GM21447 (cell line): ENCODE results near the gene ZDHHC23.
A peak's percentile ranks its signal among the peaks of the same experiment; 100 is the strongest.

Experiments used
- ATAC-seq: cut with Tn5 transposase; IDR thresholded peaks from one replicate; pipeline ENCODE4 v1.9.1; 2021; ENCODE audit not compliant: unreplicated experiment

ZDHHC23 gene, protein sequence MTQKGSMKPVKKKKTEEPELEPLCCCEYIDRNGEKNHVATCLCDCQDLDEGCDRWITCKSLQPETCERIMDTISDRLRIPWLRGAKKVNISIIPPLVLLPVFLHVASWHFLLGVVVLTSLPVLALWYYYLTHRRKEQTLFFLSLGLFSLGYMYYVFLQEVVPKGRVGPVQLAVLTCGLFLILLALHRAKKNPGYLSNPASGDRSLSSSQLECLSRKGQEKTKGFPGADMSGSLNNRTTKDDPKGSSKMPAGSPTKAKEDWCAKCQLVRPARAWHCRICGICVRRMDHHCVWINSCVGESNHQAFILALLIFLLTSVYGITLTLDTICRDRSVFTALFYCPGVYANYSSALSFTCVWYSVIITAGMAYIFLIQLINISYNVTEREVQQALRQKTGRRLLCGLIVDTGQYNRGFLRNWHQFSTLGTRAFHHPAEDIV

GRCh38 chr3:113947372-113948014, at the start of gene ZDHHC23:
TSS of gene ZDHHC23 (plus strand) at chr3:113948013. CDS start at chr3:113948803, 790 bp downstream.
- ATAC-seq = peak; percentile 68

- no peak for ATAC-seq
These were observed 48.9 kb upstream of the ZDHHC23 start for GRCh38 chr3:113898892-113899291.

DNA sequence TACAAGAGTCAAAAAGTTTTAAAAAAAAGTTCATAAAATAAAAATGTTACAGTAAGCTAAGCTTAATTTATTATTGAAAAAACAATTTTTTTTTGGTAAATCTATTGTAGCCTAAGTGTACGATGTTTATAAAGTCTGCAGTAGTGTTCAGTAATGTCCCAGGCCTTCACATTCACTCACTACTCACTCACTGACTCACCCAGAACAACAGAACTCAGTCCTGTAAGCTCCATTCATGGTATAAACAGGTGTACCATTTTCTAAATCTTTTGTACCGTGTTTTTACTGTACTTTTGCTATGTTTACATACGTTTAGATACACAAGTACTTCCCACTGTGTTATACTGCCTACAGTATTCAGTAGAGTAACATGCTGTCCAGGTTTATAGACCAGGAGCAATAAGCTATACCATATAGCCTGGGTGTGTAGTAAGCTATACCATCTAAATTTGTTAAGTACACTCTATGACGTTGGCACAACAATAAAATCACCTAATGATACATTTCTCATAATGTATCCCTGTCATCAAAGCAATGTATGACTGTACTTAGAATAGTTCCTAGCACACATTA, 41.2 kb upstream of the ZDHHC23 start:
- ATAC-seq = no peak

DNA sequence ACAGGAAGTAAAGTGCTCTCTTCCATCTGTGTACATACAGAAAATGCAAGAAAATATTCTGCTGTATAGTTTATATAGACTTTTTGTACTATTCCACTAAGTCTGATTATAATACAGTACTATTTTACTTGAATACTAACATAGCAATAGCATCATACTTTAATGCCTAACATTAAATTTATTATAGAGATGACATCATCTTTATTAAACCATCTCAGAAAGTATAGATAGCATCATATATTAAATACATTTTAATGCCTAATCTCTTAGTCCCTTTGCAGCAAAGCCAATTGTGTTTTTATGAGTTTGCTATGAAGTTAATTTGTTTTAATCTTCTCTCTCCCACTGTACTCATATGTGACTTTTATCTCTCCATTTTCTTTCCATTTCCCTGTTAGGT, 39.7 kb upstream of the ZDHHC23 start:
- ATAC-seq = no peak

- ATAC-seq = no peak
These were observed 36.8 kb upstream of the ZDHHC23 start for GRCh38 chr3:113910966-113911365.

- ATAC-seq = peak; percentile 98
These were observed 35.1 kb upstream of the ZDHHC23 start for GRCh38 chr3:113912552-113913236.

GRCh38 chr3:113914646-113915045, 33.2 kb upstream of the ZDHHC23 start:
- ATAC-seq = no peak

DNA sequence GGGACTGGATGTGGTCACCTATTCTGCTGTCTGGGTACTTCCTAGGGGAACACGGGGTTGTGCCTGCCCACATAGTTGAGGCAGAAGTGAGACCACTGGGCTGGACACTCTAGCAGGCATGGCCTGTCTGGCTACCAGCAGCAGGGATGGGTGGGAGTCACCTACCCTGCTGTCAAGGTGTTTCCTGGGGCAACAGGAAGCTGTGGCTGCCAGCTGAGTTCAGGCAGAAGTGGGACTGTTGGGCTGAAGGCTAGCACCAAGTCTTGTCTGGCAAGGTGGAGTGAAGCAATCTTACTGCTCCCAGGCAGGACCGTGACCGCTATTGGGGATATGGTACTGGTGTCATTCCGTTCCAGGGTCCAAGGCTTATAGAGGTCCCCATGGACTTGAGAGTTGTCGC, 20.3 kb upstream of the ZDHHC23 start:
- no peak for ATAC-seq

DNA sequence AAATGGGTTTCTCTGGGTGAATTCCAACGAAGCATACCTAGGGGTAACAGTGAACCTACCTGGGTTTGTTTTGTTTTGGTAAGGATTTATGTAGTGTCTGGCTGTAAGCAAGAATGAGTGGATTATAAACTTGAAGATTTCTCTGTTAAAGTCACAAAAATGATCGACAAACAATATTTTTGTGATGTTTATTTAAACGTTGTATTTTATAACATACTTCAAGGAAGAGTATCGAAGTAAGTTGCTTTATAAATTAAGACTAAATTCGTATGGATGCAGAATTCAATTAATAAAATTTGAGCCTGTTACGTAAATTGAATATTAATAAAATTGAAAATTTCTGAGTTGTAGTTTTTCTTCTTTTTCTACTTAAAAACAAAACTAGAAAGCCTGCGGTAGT, 982 bp upstream of the ZDHHC23 start:
- no peak for ATAC-seq

GRCh38 chr3:113948015-113948917, 453 bp downstream of the ZDHHC23 start:
- ATAC-seq = peak; percentile 46

- ATAC-seq = no peak
These were observed 5.1 kb downstream of the ZDHHC23 start for GRCh38 chr3:113952921-113953320.

- ATAC-seq = no peak
These were observed 5.9 kb downstream of the ZDHHC23 start for GRCh38 chr3:113953677-113954076.

DNA sequence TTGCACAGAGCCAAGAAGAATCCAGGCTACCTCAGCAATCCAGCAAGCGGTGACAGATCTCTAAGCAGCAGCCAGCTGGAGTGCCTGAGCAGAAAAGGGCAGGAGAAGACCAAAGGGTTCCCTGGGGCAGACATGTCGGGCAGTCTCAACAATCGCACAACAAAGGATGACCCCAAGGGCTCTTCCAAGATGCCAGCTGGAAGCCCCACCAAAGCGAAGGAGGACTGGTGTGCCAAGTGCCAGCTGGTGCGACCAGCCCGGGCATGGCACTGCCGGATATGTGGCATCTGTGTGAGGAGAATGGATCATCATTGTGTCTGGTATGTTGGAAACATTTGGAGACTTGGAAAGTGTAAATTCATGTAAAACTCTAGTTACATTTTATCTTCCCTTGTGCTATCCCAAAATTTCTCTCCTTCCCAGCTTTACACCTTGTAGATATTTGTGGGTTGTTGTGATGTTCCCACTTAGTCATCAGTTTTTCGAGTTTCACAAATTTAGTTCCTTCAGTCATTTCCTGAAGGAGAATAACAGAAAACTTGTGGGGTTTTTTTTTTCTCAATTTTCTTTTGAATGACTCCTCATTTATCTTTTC, 6.4 kb downstream of the ZDHHC23 start:
- no peak for ATAC-seq

- no peak for ATAC-seq
These were observed 16.1 kb downstream of the ZDHHC23 start for GRCh38 chr3:113963879-113964278.

- ATAC-seq = no peak
These were observed 18.4 kb downstream of the ZDHHC23 start for GRCh38 chr3:113966172-113966571.

DNA sequence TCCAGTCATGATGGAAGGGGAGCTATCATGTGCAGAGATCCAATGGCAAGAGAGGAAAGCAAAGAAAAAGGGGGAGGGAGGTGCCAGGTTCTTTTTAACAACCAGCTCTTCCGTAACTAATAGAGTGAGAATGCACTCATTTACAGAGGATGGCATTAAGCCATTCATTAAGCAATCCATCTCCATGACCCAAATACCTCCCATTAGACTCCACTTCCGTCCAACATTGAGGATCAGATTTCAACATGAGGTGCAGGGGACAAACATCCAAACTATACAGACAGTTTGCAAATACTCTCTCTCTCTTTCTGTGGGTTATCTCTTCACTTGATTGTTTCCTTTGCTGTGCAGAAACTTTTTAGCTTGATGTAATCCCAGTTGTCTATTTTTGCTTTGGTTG, 21.2 kb downstream of the ZDHHC23 start:
- ATAC-seq = no peak

GRCh38 chr3:113977822-113978221, 30.0 kb downstream of the ZDHHC23 start:
- no peak for ATAC-seq

DNA sequence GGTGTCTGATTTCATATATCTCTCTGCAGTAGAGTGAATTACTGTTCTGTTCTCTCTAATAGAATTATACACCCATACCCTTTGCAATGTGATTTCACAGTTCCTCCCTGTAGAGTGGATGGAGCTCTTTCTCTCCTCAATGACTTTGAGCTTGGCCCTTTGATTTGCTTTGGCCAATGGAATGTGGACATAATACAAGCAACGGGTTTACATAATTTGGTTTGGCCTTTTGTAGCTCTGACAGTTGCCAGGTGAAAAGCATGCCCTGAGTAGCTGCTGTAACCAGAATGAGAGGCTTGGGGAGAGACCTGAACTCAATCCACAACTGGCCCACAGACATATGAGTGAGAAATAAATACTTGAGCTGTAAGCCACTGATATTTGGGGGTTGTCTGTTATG, 32.1 kb downstream of the ZDHHC23 start:
- no peak for ATAC-seq

DNA sequence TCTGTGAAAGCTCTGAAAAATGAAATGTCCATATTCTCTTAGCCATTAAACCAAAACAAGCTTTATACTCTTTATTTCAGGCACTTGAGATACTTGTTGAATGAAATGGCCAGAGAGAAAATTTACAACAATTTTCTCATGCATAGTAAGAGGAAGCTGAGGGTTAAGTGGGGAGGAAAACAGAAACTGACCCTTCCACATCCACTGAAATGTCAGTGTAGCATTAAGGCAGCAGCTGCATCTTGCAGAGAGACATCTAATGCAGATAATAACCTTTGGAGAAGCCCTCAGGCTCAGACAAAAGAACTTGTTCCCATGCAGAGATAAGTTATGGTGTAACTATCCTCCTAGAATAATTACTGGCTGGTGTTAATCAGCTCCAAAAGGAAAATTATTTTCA, 34.0 kb downstream of the ZDHHC23 start:
- no peak for ATAC-seq

DNA sequence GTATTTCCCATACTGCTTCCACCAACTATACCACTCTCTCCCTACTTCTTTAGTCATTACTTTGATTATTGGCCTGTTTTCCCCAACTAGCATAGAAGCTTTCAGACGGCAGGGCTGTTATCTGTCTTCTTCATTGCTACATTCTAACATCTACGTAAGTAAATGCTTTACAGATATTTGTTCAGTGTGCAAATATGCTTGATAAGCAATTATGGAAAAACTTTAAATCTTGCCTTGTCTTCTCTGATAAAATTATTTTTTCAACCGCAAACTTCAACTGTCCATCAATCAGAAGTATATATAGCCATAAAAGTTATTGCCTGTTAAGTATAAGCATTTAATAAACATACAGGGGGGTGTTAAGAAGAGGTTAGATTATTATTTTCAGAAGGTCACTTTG, 35.7 kb downstream of the ZDHHC23 start:
- no peak for ATAC-seq
